Psoas muscle (tissue), 8 donors: ENCODE data around the gene ARHGAP45. TPM values are rescaled to one million over a fixed set of nuclear protein-coding genes. Genes with fewer than 3 reads are reported as not detected.
A peak's percentile ranks its signal among the peaks of the same experiment; 100 is the strongest.

Experiments
- ATAC-seq, 4 donors: fragments of 200-7000 bp; cut with Tn5 transposase; one replicate each; pipeline ENCODE4 v1.9.1; 2020; ENCODE audit warnings: moderate library complexity in 3 of 4, mild to moderate bottlenecking in 2 of 4
- DNase-seq, 2 donors: peaks; one replicate each; pipeline ENCODE4 v3.0.0-alpha.2; 2020
- H3K27ac ChIP-seq: fragments of 200-600 bp; one replicate; pipeline ENCODE4 v1.8.0; 2022
- H3K27me3 ChIP-seq, 3 donors: fragments of 200-600 bp in 1 of 3; one replicate each; pipeline versions ENCODE4 v1.6.1 to v1.8.0; 2013 to 2022; ENCODE audit warnings: low read length in 2 of 3, mild to moderate bottlenecking in 2 of 3, moderate library complexity in 1 of 3; ENCODE audit not compliant: insufficient read depth in 3 of 3
- H3K36me3 ChIP-seq, 2 donors: fragments of 200-600 bp in 1 of 2; one replicate each; pipeline versions ENCODE4 v1.6.1 to v1.8.0; 2013 to 2022; ENCODE audit warnings: low read depth in 1 of 2, mild to moderate bottlenecking in 1 of 2, moderate library complexity in 1 of 2; ENCODE audit not compliant: insufficient read depth in 1 of 2
- H3K4me1 ChIP-seq: fragments of 200-600 bp; one replicate; pipeline ENCODE4 v1.8.0; 2022
- H3K4me3 ChIP-seq: fragments of 200-600 bp; one replicate; pipeline ENCODE4 v1.8.0; 2022; ENCODE audit warnings: mild to moderate bottlenecking
- H3K9me3 ChIP-seq: fragments of 200-600 bp; one replicate; pipeline ENCODE4 v1.8.0; 2022
- CTCF ChIP-seq: fragments of 200-600 bp; IDR thresholded peaks from one replicate; pipeline ENCODE4 v1.8.0; 2022; ENCODE audit warnings: antibody characterized with exemption
- WGBS, 3 donors: extraction: QIAGEN DNeasy Blood & Tissue Kit; methylation state at CpG; one replicate each; pipeline versions ENCODE4 v1.1.6 to v1.1.7; 2013; 5-methylcytosine and 5-hydroxymethylcytosine counted together
- intact Hi-C, 2 donors: fragments of 100-400 bp; cut with DNase I; formaldehyde crosslinking; loops; one replicate each; pipeline versions ENCODE4 v1.11.0 to v1.14.2; 2022
- polyA plus RNA-seq, 3 donors: library from polyadenylated mRNA; stranded (reverse); fragments of 200-250 nt; gene quantifications; one replicate each; pipeline ENCODE4 v1.2.3, GENCODE V29; 2013
- total RNA-seq, 4 donors: library from RNA; stranded (reverse); fragmentation: NEBNext Ultra II Directional in 2 of 4; extraction: Animal tissue kit (Norgen Biotek cat#: 25700) in 2 of 4; gene quantifications; one replicate each; pipeline versions ENCODE4 v1.2.1 to v1.2.4, GENCODE V29; 2021 to 2023
- donor health status: healthy with polysubstance abuse.
- donor health status: DM: no; HTN: no; CAD: no; lungs with moderate emphysema.
- donor health status: Bipolar disorder and iron deficiency.
- donor health status: healthy.
- donor health status: DM: yes; HTN: yes; CAD: no.
- donor health status: DM: no; HTN: no; CAD: no.
- donor health status: DM: no; HTN: no; CAD: no.
- donor health status: DM: yes; HTN: yes; CAD: no.

The ARHGAP45 gene
- total and polyA plus RNA-seq, 7 donors = 1.2 to 4.0 (median 2.0) TPM

- Histone ChIP-seq H3K27me3 (no peaks in the 10 kb centered on the region), H3K9me3 (no peaks in the 10 kb centered on the region), H3K36me3 (peaks cover 3 to 64% of the 10 kb centered on the region in 2 donors), H3K27ac (no peak overlapping the region), H3K4me3 (no peak overlapping the region), H3K4me1 (peaks cover 15% of the 10 kb centered on the region)
- WGBS, 3 donors = 91 to 93% (median 91%) methylated on average over 36 to 38 of the region's 38 CpGs
- no peak for DNase-seq
- TF ChIP-seq CTCF = no peak
- no peak for ATAC-seq
- intact Hi-C loops = loop anchor here (5.0 kb wide), 1 partner anchor 49 kb away; the partner anchor contains the start of gene ABCA7 (in 2 of the 2)
These were observed 24.0 kb downstream of the ARHGAP45 start for GRCh38 chr19:1090731-1091543.

GRCh38 chr19:1091544-1092175 lies 24.7 kb downstream of the ARHGAP45 start:
- no peaks in the 10 kb centered on the region for H3K27me3 ChIP-seq
- ATAC-seq (no peak), DNase-seq (no peak)
- intact Hi-C loops = loop anchor here (5.0 kb wide), 1 partner anchor 49 kb away; the partner anchor contains the start of gene ABCA7 (in 2 of the 2)
- no peak overlapping the region for H3K4me3 ChIP-seq
- H3K4me1 ChIP-seq = peaks cover 15% of the 10 kb centered on the region
- 86 to 90% (median 87%) methylated on average over 19 to 27 of the region's 27 CpGs for WGBS, 3 donors
- no peak overlapping the region for H3K27ac ChIP-seq
- H3K9me3 ChIP-seq = no peaks in the 10 kb centered on the region
- H3K36me3 ChIP-seq = peaks cover 3 to 64% of the 10 kb centered on the region in 2 donors
- TF ChIP-seq CTCF = no peak

- TF ChIP-seq CTCF = no peak
- no peak for DNase-seq
- H3K4me1 ChIP-seq = peaks cover 15% of the 10 kb centered on the region
- H3K27me3 ChIP-seq = no peaks in the 10 kb centered on the region
- intact Hi-C loops = loop anchor here (5.0 kb wide), 1 partner anchor 51 kb away; the partner anchor contains the start of gene ABCA7 (in 2 of the 2)
- peak overlapping the region; percentile 78 for H3K4me3 ChIP-seq
- no peaks in the 10 kb centered on the region for H3K9me3 ChIP-seq
- no peak for ATAC-seq
- H3K27ac ChIP-seq = no peak overlapping the region
- H3K36me3 ChIP-seq = peaks cover under 1 to 54% of the 10 kb centered on the region in 2 donors
- WGBS, 3 donors = 79 to 85% (median 80%) methylated on average over 13 to 15 of the region's 15 CpGs
These were observed 26.4 kb downstream of the ARHGAP45 start for GRCh38 chr19:1093330-1093729.

GRCh38 chr19:1093811-1094553 lies 27.0 kb downstream of the ARHGAP45 start:
- no peak for TF ChIP-seq CTCF
- 54 to 58% (median 55%) methylated on average over 32 of the region's 32 CpGs for WGBS, 3 donors
- Histone ChIP-seq H3K4me3 (peak overlapping the region; percentile 78), H3K9me3 (no peaks in the 10 kb centered on the region), H3K27ac (peak overlapping the region; percentile 73), H3K27me3 (no peaks in the 10 kb centered on the region), H3K36me3 (peaks cover 0 to 47% of the 10 kb centered on the region in 2 donors), H3K4me1 (peaks cover 15% of the 10 kb centered on the region)
- ATAC-seq (peak in 1 of 4 donors; percentile 13), DNase-seq (peak in 1 of 2 donors; percentile 57)
- intact Hi-C loops = loop anchor here (5.0 kb wide), 1 partner anchor 52 kb away; the partner anchor contains the start of gene ABCA7 (in 2 of the 2)
